Dermis microvascular lymphatic vessel endothelial cell (primary cell): ENCODE measurements around the gene STK38L. TPM values are rescaled to one million over a fixed set of nuclear protein-coding genes. Genes with fewer than 3 reads are reported as not detected.
"Not testable (repeated sequence)": the region's sequence is repeated elsewhere in the genome, so short reads cannot be mapped to it uniquely, and the experiment has no call there.

Source experiments
- DNase-seq, 2 donors: peaks; one replicate each; pipeline versions ENCODE4 v3.0.0 to v3.0.0-alpha.2; 2010; ENCODE audit warnings: low read depth in 2 of 2
- total RNA-seq: library from RNA; depleted of rRNA; stranded (reverse); fragments of >200 nt; gene quantifications from 2 replicates; pipeline ENCODE4 v1.2.1, GENCODE V29; 2014

Gene STK38L
- total RNA-seq, 1 donor from 2014 or later, result 51.7 TPM

DNA sequence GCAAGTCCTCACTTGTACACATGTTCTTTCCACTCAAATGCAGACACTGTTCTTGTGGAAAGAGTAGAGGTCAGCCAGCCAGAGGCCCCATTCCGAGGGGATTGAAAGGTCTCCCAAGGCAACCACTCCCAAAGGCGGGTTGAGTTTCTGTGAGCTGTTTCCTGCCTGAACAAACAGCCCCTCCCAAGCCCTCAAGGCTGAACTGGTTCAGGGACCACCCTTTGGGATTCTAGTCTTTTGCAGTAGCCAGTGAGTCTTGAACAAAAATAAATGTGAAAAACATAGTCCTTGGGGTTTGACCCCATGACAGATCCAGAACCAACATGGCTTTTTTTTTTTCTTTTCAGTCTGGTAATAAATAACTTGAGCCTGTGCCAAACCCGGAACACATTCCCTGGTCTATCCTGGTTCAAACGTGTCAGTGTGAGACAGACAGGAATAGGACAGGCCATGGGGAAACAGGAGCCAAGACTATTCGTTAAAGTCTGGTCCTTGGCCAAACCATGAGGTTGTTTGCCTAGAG, 17.6 kb upstream of the STK38L start:
- DNase-seq, result peak; percentile 43 to 47

DNA sequence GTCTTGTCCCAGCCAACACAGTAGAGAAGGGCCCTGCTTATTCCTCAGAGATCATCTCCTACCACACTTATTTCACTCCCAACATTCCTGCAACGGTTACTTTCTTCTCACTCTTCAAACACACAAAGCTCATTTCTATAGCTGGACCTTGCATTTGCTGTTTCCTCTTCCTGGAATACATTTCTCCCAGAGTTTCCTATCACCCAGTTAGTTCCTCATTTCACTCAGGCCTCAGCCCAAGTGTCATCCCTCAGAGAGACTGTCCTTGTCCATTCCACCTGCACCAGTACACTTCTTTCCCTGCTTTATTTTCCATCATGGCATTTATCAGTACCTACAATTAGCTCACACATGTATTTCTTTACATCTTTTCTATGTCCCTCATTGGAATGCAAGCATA, 14.7 kb upstream of the STK38L start:
- no peak for DNase-seq

DNA sequence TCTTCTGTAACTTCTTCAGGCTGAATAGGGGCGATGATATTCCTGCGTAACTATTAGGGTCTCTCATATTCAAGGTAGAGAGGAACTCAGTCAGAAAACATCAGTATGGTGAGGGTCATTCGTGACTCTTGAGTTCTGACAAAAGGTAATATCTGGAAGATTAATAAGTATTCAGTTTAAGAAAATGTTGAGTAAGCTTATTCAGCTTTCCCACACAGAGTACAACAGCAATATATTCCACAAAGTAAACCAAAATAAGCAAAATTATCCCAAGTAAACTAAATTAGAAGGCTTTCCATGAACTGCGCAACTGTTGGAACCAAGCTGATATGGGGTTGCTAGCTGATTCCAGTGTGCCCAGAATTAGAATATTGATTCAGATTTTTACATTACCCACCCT, 12.7 kb upstream of the STK38L start:
- DNase-seq, result not testable (repeated sequence)

DNA sequence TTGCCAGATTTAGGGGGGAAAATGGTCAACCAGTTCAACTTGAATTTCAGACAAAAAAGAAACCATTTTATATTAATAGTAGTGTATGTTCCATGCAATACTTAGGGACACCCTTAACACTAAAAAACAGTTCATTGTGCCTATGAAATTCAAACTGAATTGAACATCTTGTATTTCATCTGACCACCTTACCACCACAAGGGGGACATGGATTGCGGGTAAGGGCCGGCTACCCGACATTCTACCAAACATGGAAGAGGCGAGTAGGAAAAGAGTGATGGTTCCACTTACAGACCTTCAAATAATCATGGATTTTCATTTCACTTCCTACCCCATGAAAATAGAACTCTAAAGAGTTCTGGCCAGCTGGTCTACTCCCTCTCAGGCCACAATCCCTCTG, 10.3 kb upstream of the STK38L start:
- no peak for DNase-seq

DNA sequence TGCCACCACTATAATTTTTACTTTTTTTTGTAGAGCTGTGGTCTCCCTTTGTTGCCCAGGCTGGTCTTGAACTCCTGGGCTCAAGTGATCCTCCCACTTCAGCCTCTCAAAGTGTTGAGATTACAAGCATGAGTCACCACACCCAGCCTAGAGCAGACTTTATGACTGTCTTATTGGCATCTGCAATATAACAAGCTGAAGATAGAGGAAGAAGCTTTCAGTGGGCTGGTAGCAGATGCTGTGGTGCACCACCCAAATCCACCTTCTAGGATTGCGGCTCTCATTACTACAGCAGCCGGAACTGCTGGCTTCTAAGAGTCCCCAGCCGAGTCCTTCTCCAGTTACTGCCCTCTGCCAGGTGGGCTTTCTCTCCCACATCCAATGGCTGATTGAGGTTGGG, 7.6 kb upstream of the STK38L start:
- no peak for DNase-seq

DNA sequence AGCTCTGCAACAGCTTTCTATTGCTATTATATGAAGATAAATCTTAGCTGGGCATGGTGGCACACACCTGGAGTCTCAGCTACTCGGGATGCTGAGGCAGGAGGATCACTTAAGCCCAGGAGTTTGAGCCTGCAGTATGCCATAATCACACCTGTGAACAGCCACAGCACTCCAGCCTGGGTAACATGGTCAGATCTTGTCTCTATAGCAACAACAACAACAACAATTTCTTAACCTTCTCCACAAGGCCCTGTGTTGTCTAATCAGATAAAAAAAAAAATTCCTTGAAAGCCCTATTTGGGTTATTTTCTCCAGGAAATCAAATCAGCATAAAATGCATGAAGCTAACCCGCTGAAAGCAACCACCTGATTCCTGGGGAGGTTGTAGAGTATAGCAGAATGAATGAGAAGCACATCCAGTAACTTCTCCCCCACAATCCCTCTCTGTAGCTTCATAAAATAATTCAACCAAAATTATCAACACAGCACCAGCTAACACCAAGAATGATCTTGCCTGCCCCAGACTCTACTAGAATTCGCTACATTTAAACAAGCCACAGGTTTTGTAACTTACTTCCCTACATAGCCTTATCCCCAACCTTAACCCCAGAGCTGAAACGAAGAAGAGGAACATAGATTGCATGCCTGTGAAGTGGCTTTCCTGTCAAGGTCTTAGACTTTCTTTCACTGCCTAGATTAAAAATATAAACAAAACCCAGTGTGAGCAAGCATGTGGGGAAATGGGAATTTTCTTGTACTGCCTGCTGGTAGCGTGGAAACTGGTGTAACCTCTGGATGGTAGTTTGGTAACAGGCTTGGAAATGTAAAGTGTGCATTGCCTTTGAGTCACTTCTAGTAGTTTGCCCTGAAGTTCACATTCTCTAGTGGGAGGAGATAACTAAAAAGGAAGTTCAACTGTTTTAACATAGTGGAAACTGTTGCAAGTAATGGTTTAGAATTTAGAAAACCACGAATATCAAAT, 6.0 kb upstream of the STK38L start:
- DNase-seq, result no peak

DNA sequence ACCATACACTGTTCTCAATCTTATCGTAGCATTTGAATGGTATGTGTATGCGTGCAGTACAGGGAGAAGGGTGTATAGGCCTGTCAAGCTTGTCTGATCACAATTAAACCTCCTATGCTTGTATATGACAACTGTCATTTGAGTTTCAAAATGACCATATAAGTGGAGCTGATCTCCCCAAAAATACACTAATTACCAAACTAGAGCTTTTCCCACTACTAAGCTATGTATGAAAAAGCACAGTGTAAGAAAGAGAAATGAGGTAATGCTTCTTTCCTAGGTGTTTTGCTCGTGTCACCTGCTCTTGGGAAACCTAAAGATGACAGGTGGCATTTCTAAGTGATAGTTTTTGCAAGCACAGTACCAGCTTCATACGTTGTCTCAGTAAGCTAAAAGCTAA, 1.1 kb upstream of the STK38L start:
- no peak for DNase-seq

DNA sequence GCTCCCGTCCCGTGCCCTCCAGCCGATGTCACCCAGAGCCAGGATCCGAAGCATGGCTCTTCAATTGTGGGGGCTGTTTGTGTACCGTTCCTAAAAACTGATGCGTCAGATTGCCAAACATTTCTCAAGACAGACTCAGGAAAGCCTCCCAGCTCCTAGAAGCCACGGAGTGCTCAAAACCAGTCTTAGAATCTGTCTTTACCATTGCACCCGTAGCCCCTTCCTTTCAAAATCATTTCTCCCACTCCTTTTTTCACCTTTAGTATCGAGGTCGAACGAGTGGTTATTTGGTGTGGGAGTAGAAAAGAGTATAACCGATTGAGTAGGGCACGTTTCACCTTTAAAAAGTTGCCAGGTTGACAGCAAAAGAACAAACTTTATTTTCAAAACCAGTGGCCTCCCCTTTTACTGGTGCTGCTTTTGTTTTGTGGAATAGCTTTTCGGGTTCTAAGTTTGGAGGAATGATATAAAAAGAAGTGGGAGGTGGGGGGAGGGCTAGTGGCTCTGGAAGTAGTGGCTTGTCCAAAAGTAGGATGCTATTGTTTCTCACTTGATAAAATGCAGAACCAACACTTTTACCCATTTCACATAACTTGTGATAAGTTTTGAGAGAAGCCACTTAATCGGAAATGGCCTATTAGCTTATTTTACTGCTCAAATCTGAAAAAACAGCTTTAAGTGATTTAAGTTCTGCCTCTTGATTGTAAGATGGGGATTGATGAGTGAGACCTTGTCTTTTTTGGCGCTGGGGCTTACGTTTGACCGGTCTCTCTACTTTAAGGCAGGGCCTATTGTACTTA, 803 bp downstream of the STK38L start:
- DNase-seq, result peak in 1 of 2 donors; percentile 21

DNA sequence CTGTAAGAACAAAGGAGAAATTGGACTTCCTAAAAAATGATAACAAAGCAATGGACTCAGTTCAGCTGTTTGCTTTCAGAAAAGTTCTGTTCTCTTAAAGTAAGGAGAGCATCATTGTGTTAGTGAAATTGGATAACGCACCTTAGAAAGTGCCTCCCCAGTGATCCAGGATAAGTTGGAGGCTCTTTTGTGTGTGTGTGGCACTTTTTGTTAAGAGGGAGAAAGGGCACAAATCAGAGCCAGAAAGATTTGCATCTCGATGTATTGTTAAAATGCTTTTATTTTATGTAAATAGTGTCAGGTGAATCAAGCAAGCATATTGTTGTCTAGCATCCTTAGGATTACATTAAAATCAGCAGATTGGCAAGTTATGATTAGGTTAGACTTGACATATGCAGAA, 2.1 kb downstream of the STK38L start:
- DNase-seq, result no peak

DNA sequence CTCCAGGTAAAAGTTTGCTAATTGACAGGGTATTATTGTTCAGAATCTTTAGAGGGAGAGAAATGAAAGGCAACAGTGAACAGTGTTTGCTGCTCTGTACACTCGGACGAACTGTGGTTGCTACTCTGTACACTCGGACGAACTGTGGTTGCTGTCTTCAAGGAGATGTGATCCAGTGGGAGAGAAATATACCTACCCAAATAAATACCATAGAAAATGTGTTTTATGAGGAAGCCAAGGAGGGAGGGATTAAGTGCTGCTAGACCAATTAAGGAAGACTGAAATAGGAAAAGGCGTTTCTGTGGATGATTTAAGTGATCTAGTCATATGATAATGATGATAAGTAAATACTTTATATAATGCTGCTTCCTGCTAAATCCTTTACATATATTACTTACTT, 2.7 kb downstream of the STK38L start:
- no peak for DNase-seq

DNA sequence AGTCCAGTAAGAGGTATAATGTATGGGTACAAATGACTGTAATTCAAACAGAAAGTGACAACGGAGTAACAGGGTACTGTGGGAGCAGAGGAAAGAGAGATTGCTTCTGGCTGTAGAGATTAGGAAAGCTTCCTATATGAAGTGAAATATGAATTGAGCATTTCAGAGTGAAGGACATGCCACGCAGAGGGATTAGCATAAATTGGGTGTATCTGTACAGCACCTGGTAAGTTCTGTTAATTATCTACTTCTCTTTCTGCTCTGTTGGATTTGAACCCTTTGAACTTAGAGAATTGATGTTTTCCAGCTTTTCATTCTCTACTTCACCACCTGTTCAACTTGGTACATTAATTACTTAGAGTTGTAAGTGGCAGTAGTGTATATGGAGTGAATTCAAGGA, 8.8 kb downstream of the STK38L start:
- no peak for DNase-seq

DNA sequence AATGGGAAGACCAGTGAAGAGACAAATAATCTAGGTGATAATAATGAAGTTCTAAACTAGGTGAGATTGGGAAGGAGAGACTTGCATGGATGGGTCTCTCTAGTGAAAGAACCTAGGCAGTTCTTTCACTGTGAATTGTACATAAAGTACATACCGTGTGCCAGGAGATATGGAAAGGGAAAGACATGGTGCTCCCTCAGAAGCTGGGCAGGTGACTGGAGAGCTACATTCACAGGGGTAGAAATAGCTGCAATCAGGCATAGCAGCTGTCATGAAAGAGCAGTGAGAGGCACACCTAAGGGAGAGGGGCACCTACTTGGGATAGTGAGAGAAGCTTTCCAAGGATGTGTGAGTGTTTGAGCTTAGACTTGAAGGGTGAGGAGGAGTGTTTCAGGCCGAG, 9.3 kb downstream of the STK38L start:
- no peak for DNase-seq

DNA sequence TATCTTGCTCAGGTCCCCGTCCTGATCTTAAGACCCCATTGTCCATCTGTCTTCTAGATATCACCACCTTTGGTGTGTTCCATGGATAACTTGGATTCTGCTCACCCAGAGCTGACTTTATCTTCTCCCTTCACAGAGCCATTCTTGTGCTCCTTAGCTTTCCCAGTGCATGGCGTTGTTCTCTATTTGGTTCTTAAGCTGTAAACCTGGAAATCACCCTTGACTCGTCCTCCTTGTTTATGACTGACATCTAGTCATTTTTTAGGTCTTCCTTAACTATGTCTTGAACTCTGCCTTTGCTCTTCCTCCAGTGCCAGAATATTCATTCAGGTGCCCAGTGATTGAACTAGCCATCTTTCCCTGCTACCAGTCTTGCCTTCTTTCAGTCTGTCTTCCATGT, 11.7 kb downstream of the STK38L start:
- no peak for DNase-seq

DNA sequence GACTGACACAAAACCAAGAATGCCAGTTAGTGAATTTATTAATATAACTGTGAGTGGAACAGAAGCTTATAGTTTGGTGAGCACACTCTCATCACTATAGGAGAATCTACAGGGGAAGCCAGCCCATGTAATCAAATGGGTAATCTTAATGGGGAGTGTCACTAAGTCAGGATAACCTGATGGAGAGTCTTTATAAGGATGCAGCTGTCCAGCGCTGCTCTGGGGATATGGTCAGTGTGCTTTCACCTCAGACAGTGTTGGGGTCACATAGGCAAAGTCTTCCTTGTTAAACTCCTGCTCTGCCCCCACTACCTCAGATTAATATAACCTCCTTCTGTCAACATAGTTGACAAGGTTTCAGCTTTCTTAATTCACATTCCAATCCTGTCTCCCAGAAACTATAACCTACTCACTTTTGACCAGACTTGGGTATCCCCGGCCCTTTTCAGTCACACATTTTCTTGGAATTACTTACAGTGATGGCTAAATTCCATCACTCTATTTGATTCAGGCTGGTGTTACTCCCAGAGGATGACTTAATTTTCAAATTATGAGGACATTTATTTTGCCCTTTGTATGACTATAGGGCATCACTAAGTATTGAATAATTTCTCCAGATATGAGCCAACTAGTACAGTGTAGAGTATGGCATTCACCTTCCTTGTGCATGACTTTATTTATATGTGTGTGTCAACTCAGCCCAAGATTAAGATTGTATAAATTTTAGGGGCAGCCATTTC, 13.2 kb downstream of the STK38L start:
- no peak for DNase-seq

DNA sequence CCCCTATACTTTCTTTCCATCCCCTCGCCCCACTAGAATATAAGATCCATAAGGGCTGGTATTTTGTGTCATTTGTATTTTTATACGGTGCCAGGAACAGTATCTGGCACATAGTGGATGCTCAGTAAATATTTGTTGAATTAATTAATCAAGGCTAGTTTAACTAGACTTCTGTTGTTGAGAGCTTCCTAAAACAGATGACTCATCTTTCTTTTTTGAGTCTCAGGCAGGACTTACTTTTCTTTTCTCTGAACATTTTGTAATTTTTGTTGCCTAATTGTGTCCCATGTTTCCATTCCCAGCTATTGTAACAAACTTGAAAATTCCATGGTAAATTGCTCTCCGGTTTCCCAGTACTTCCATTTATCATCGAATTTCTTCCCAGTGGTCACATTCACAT, 16.7 kb downstream of the STK38L start:
- DNase-seq, result peak in 1 of 2 donors; percentile 16

DNA sequence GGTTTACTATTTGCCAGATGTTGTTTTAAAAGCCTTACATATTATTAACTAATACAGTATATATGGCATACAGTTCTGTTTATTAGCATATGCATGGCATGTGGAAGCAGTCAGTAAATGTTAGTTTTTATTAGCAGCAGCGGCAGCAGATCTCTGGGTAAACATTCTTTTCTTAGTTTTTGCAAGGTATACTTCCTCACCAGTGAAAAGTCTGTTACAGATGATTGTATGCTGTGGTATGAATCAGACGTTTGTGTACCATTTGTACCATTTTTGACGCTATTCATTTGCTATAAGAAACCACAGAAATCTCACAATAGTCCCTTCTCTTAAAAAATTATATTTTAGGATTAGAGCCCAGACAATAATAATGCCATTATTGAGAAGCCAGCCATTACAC, 17.8 kb downstream of the STK38L start:
- peak in 1 of 2 donors; percentile 23 for DNase-seq

DNA sequence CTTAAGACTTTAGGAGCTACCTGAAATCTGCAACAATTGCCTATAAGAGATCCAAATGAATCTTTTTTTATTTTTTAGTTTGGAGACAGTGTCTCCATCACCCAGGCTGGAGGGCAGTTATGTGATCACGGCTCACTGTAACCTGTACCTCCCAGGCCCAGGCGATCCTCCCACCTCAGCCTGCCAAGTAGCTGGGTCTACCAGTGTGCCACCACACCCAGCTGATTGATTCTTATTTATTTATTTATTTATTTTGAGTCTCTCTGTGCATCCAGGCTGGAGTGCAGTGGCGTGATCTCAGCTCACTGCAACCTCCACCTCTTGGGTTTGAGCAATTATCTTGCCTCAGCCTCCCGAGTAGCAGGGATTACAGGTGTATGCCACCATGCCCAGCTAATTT, 26.1 kb downstream of the STK38L start:
- no peak for DNase-seq

DNA sequence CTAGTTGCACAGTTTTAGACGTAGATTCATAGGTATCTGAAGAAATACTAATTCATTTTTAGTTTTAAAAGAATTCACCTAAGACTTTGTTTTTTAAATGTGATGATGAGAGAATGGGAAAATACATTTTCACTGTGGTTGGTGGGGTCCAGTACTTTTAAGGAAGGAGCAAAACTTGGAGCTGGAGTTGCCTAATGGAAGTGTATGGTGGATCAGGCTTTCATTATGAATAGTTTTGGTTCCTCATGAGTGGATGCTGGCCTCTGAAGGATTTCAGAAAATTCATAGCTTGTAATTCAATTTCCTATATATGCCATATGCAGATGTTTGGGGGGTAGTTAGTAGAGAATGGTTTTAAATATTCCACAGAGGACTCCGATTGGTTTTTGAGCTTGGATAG, 27.1 kb downstream of the STK38L start:
- DNase-seq, result no peak

DNA sequence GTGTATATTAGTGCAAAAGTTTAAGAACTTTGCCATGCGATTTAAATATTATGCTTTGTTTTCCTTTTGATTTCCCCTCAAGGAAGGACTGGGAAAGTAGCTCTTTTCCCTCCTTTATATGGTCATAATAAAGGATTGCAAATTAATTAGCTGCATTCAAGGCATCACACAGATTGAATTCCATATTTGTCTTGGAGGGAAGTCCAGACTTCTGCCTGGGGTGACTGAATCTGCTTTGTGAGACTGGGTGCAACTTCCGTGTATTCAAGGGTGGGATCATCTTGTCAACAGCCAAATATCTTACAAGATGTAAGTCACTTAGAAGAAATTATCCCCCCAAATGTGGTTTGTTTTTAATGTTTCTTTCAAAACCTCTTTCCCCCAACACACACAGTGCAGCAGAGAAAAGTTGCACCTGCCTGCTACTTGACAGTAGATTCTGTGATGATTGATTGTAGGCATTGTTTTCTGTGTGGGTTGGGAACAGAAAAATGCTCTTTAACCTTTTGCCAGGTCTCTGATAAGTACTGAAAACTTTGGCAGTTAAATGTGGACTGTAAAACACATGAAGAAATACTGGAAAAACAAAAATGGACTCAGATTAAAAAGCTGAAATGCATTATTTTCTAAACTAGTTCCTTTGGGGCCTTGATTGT, 28.4 kb downstream of the STK38L start:
- DNase-seq, result peak; percentile 62 to 77

DNA sequence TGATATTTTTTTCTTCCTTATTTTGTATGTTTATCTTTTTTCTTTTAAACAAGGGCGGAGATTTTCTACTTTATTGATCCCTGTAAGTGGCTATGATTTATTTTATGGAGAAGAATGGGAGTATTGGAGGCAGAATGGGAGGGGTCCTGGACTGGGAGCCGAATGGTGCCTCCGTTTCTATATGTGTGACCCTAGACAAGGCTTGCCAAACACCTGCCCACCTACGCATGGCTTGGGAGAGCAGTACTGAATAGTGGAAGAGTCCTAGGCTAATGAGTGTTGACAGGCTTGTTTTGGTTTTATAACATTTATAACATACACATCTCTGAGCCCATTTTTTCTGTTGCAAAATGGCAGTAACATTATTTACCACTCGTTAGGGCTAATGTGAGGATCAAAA, 29.0 kb downstream of the STK38L start:
- DNase-seq, result no peak

DNA sequence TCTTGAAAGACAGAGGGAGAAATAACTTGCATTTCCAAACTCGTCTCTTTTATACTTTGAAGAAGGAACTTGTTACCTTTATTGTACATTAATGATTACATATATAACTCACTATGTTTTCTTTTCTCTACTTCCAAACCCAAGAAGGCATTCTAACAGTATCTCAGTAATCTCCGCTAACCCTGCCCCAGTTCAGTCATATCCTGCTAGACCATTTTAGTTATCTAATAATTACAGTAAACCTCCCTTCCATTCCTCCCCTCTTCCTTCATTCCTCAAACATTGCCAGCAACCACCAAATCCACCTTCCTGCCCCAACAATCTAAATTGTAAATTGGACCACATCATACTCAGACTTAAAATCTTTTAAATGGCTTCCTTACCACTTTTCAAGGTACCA, 30.6 kb downstream of the STK38L start:
- DNase-seq, result no peak
